HepG2 (cell line): ENCODE results near the gene MGLL. TPM values are rescaled to one million over a fixed set of nuclear protein-coding genes. Genes with fewer than 3 reads are reported as not detected.
A peak's percentile ranks its signal among the peaks of the same experiment; 100 is the strongest.

Experiments
- ATF7 ChIP-seq, 2 experiments: fragments of 450-650 bp in 1 of 2; sonication (generic) in 1 of 2; formaldehyde crosslinking in 1 of 2; IDR thresholded peaks; 2 replicates each; pipeline versions ENCODE4 v1.4.0 to v1.6.1; 2016 to 2020; ENCODE audit warnings: antibody characterized with exemption in 1 of 2, mild to moderate bottlenecking in 1 of 2, missing genetic modification reagents in 1 of 2
- CEBPB ChIP-seq: IDR thresholded peaks from 2 replicates; pipeline ENCODE4 v1.6.1; 2011; ENCODE audit warnings: low read depth, low read length, improper control_type of control experiment, borderline replicate concordance
- CHCHD3 ChIP-seq: sonication (generic); formaldehyde crosslinking; IDR thresholded peaks from 2 replicates; pipeline ENCODE4 v1.8.0; 2022; ENCODE audit warnings: mild to moderate bottlenecking, missing genetic modification reagents, moderate library complexity
- CREB1 ChIP-seq, 2 experiments: fragments of 450-650 bp in 1 of 2; IDR thresholded peaks; 2 replicates each; pipeline ENCODE4 v1.6.1; 2016 to 2017; ENCODE audit warnings: control low read depth in 1 of 2, mild to moderate bottlenecking in 1 of 2, missing compliant biosample characterization in 1 of 2, missing genetic modification characterization in 1 of 2
- KAT7 ChIP-seq: IDR thresholded peaks from 2 replicates; pipeline ENCODE4 v1.6.1; 2018; ENCODE audit warnings: borderline replicate concordance, missing compliant biosample characterization
- KLF15 ChIP-seq: sonication (generic); formaldehyde crosslinking; IDR thresholded peaks from 2 replicates; pipeline ENCODE4 v1.8.1; 2023; ENCODE audit warnings: borderline replicate concordance, mild to moderate bottlenecking, inconsistent platforms, missing genetic modification reagents, mixed read lengths
- MATR3 ChIP-seq: sonication (generic); formaldehyde crosslinking; IDR thresholded peaks from 2 replicates; pipeline ENCODE4 v1.4.0; 2020; ENCODE audit warnings: missing genetic modification reagents
- PCBP1 ChIP-seq: fragments of 200-400 bp; formaldehyde crosslinking; IDR thresholded peaks from 2 replicates; pipeline ENCODE4 v1.6.1; 2017; ENCODE audit warnings: mild to moderate bottlenecking, low read depth, low read length, borderline replicate concordance
- TBL1XR1 ChIP-seq: fragments of 150-350 bp; IDR thresholded peaks from 2 replicates; pipeline ENCODE4 v1.6.1; 2014; ENCODE audit warnings: borderline replicate concordance, low read length; ENCODE audit not compliant: partially characterized antibody
- ZBTB21 ChIP-seq: sonication (generic); formaldehyde crosslinking; IDR thresholded peaks from 2 replicates; pipeline ENCODE4 v1.4.0; 2020; ENCODE audit warnings: missing genetic modification reagents
- ZFY ChIP-seq: sonication (generic); formaldehyde crosslinking; IDR thresholded peaks from 2 replicates; pipeline ENCODE4 v1.4.0; 2020; ENCODE audit warnings: missing genetic modification reagents
- ZFYVE20 ChIP-seq: sonication (generic); formaldehyde crosslinking; IDR thresholded peaks from 2 replicates; pipeline ENCODE4 v1.8.0; 2023; ENCODE audit warnings: low read depth, mild to moderate bottlenecking, moderate library complexity, missing genetic modification reagents, borderline replicate concordance
- ZNF460 ChIP-seq: sonication (generic); formaldehyde crosslinking; IDR thresholded peaks from 2 replicates; pipeline ENCODE4 v1.5.1; 2020; ENCODE audit warnings: missing genetic modification reagents, mild to moderate bottlenecking, borderline replicate concordance
- ZNF709 ChIP-seq: sonication (generic); formaldehyde crosslinking; IDR thresholded peaks from 2 replicates; pipeline ENCODE4 v1.5.0; 2020; ENCODE audit warnings: mild to moderate bottlenecking, missing genetic modification reagents
- polyA plus RNA-seq, 8 experiments: library from polyadenylated mRNA; depleted of rRNA in 3 of 8; stranded (reverse) in 7 of 8; unstranded in 1 of 8; fragments of >200 nt; fragmentation: Illumina TruSeq in 4 of 8; extraction: Trizol in 4 of 8; gene quantifications; 2 replicates each; pipeline versions ENCODE4 v1.2.1 to v1.2.3, GENCODE V29; 2011 to 2016; ENCODE audit warnings: low read depth in 4 of 8, missing spikeins in 1 of 8, mixed read lengths in 1 of 8; ENCODE audit not compliant: insufficient read depth in 1 of 8
- total RNA-seq, 5 experiments: library from RNA; depleted of rRNA; stranded (reverse); fragments of >200 nt; fragmentation: Illumina TruSeq; extraction: Trizol; gene quantifications; 2 replicates each; pipeline ENCODE4 v1.2.3, GENCODE V29; 2016; ENCODE audit warnings: low read depth in 1 of 5
- TF ChIP-seq, protein P1 (sequence below): sonication (generic); formaldehyde crosslinking; IDR thresholded peaks from 2 replicates; pipeline ENCODE4 v1.4.0; 2020; ENCODE audit warnings: missing genetic modification reagents
- TF ChIP-seq, protein P2 (sequence below): IDR thresholded peaks from 2 replicates; pipeline ENCODE4 v1.6.1; 2016; ENCODE audit warnings: low read depth, missing genetic modification reagents, missing compliant biosample characterization

The MGLL gene
- total and polyA plus RNA-seq, 2 of the 13 experiments (the other 11 are each of a cell fraction or from before 2014, with no cell fraction given) = not detected

DNA sequence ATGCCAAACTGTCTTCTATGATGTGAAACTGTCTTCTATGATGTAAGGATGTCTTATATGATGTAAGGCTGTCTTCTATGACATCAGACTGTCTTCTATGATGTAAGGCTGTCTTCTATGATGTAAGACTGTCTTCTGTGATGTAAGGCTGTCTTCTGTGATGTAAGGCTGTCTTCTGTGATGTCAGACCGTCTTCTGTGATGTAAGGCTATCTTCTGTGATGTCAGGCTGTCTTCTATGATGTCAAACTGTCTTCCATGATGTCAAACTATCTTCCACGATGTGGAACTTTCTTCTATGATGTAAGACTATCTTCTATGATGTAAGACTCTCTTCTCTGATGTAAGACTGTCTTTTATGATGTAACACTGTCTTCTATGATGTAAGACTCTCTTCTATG is 27.9 kb downstream of the MGLL start (continued):
- TF ChIP-seq, protein P1, sequence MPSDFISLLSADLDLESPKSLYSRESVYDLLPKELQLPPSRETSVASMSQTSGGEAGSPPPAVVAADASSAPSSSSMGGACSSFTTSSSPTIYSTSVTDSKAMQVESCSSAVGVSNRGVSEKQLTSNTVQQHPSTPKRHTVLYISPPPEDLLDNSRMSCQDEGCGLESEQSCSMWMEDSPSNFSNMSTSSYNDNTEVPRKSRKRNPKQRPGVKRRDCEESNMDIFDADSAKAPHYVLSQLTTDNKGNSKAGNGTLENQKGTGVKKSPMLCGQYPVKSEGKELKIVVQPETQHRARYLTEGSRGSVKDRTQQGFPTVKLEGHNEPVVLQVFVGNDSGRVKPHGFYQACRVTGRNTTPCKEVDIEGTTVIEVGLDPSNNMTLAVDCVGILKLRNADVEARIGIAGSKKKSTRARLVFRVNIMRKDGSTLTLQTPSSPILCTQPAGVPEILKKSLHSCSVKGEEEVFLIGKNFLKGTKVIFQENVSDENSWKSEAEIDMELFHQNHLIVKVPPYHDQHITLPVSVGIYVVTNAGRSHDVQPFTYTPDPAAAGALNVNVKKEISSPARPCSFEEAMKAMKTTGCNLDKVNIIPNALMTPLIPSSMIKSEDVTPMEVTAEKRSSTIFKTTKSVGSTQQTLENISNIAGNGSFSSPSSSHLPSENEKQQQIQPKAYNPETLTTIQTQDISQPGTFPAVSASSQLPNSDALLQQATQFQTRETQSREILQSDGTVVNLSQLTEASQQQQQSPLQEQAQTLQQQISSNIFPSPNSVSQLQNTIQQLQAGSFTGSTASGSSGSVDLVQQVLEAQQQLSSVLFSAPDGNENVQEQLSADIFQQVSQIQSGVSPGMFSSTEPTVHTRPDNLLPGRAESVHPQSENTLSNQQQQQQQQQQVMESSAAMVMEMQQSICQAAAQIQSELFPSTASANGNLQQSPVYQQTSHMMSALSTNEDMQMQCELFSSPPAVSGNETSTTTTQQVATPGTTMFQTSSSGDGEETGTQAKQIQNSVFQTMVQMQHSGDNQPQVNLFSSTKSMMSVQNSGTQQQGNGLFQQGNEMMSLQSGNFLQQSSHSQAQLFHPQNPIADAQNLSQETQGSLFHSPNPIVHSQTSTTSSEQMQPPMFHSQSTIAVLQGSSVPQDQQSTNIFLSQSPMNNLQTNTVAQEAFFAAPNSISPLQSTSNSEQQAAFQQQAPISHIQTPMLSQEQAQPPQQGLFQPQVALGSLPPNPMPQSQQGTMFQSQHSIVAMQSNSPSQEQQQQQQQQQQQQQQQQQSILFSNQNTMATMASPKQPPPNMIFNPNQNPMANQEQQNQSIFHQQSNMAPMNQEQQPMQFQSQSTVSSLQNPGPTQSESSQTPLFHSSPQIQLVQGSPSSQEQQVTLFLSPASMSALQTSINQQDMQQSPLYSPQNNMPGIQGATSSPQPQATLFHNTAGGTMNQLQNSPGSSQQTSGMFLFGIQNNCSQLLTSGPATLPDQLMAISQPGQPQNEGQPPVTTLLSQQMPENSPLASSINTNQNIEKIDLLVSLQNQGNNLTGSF (CRISPR knock-in tag) = no peak
- TF ChIP-seq ZBTB21 (CRISPR knock-in tag) (peak; percentile 78; the same call in 1 of the 2 replicates), PCBP1 (no peak), KAT7 (CRISPR knock-in tag) (no peak), ZFY (CRISPR knock-in tag) (no peak), ZFYVE20 (no peak), ATF7 (IDR thresholded peaks at IDR 0.05) (peak; percentile 59), ATF7 (CRISPR knock-in tag; IDR thresholded peaks at IDR 0.05) (no peak), CHCHD3 (CRISPR knock-in tag) (no peak), KLF15 (no peak), TBL1XR1 (no peak), CREB1 (IDR thresholded peaks at IDR 0.05) (peak; percentile 71), CREB1 (CRISPR knock-in tag; IDR thresholded peaks at IDR 0.05) (no peak), ZNF460 (CRISPR knock-in tag) (no peak), CEBPB (peak; percentile 46; the same call in 1 of the 2 replicates), MATR3 (CRISPR knock-in tag) (no peak), ZNF709 (CRISPR knock-in tag) (no peak)
- TF ChIP-seq, protein P2, sequence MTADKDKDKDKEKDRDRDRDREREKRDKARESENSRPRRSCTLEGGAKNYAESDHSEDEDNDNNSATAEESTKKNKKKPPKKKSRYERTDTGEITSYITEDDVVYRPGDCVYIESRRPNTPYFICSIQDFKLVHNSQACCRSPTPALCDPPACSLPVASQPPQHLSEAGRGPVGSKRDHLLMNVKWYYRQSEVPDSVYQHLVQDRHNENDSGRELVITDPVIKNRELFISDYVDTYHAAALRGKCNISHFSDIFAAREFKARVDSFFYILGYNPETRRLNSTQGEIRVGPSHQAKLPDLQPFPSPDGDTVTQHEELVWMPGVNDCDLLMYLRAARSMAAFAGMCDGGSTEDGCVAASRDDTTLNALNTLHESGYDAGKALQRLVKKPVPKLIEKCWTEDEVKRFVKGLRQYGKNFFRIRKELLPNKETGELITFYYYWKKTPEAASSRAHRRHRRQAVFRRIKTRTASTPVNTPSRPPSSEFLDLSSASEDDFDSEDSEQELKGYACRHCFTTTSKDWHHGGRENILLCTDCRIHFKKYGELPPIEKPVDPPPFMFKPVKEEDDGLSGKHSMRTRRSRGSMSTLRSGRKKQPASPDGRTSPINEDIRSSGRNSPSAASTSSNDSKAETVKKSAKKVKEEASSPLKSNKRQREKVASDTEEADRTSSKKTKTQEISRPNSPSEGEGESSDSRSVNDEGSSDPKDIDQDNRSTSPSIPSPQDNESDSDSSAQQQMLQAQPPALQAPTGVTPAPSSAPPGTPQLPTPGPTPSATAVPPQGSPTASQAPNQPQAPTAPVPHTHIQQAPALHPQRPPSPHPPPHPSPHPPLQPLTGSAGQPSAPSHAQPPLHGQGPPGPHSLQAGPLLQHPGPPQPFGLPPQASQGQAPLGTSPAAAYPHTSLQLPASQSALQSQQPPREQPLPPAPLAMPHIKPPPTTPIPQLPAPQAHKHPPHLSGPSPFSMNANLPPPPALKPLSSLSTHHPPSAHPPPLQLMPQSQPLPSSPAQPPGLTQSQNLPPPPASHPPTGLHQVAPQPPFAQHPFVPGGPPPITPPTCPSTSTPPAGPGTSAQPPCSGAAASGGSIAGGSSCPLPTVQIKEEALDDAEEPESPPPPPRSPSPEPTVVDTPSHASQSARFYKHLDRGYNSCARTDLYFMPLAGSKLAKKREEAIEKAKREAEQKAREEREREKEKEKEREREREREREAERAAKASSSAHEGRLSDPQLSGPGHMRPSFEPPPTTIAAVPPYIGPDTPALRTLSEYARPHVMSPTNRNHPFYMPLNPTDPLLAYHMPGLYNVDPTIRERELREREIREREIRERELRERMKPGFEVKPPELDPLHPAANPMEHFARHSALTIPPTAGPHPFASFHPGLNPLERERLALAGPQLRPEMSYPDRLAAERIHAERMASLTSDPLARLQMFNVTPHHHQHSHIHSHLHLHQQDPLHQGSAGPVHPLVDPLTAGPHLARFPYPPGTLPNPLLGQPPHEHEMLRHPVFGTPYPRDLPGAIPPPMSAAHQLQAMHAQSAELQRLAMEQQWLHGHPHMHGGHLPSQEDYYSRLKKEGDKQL (CRISPR knock-in tag) = no peak
